Smooth muscle cell (in vitro differentiated cells): ENCODE results near the gene REM2. TPM values are rescaled to one million over a fixed set of nuclear protein-coding genes. Genes with fewer than 3 reads are reported as not detected.
"Not testable (repeated sequence)": the region's sequence is repeated elsewhere in the genome, so short reads cannot be mapped to it uniquely, and the experiment has no call there.

Source experiments
- DNase-seq: peaks from one replicate; lab custom pipeline; 2025; ENCODE audit not compliant: unreplicated experiment; lab: John Stamatoyannopoulos, UW
- H2AFZ ChIP-seq: fragments of 200-600 bp; sonication (generic); 2 replicates; pipeline ENCODE4 v1.6.0; 2016; ENCODE audit warnings: antibody characterized with exemption, low read depth, mild to moderate bottlenecking
- H3F3A ChIP-seq: fragments of 200-600 bp; sonication (generic); 2 replicates; pipeline ENCODE4 v1.6.0; 2017; ENCODE audit warnings: antibody characterized with exemption, low read depth
- H3K27ac ChIP-seq: fragments of 200-600 bp; sonication (generic); 2 replicates; pipeline ENCODE4 v1.5.1; 2016; ENCODE audit warnings: low read depth, mild to moderate bottlenecking
- H3K27me3 ChIP-seq: fragments of 200-600 bp; sonication (generic); 2 replicates; pipeline ENCODE4 v1.6.1; 2016; ENCODE audit warnings: low read depth, mild to moderate bottlenecking
- H3K36me3 ChIP-seq: fragments of 200-600 bp; sonication (generic); 2 replicates; pipeline ENCODE4 v1.5.1; 2016; ENCODE audit warnings: low read depth
- H3K4me1 ChIP-seq: fragments of 200-600 bp; sonication (generic); 2 replicates; pipeline ENCODE4 v1.5.1; 2016; ENCODE audit warnings: low read depth
- H3K4me2 ChIP-seq: fragments of 200-600 bp; sonication (generic); 2 replicates; pipeline ENCODE4 v1.6.0; 2016; ENCODE audit warnings: mild to moderate bottlenecking
- H3K4me3 ChIP-seq: fragments of 200-600 bp; sonication (generic); 2 replicates; pipeline ENCODE4 v1.5.1; 2016; ENCODE audit warnings: mild to moderate bottlenecking
- H3K79me2 ChIP-seq: fragments of 200-600 bp; sonication (generic); 2 replicates; pipeline ENCODE4 v1.6.0; 2016; ENCODE audit warnings: low read depth, mild to moderate bottlenecking
- H3K9ac ChIP-seq: fragments of 200-600 bp; sonication (generic); 2 replicates; pipeline ENCODE4 v1.6.0; 2016; ENCODE audit warnings: low read depth
- H3K9me3 ChIP-seq: fragments of 200-600 bp; sonication (generic); replicated peaks from 2 replicates; pipeline ENCODE4 v1.5.1; 2016; ENCODE audit warnings: low read depth
- H4K20me1 ChIP-seq: fragments of 200-600 bp; sonication (generic); 2 replicates; pipeline ENCODE4 v1.6.0; 2016; ENCODE audit warnings: low read depth
- CTCF ChIP-seq: fragments of 200-600 bp; sonication (generic); IDR thresholded peaks from 2 replicates; pipeline ENCODE4 v1.5.1; 2017; ENCODE audit warnings: borderline replicate concordance, mild to moderate bottlenecking, antibody characterized with exemption; ENCODE audit not compliant: insufficient read depth, poor library complexity, severe bottlenecking
- WGBS: methylation state at CpG from one replicate; pipeline ENCODE4 v1.1.7; 2016; ENCODE audit warnings: low lambda C conversion rate; 5-methylcytosine and 5-hydroxymethylcytosine counted together
- polyA plus RNA-seq: library from polyadenylated mRNA; unstranded; fragments of >200 nt; fragmentation: Nextera tagmentation; extraction: Ambion mirVana; gene quantifications from 2 replicates; pipeline ENCODE4 v1.2.1, GENCODE V29; 2016
- total RNA-seq: library from RNA; depleted of rRNA; stranded (reverse); fragments of >200 nt; gene quantifications from 2 replicates; pipeline ENCODE4 v1.2.3, GENCODE V29; 2014

Gene REM2
- total and polyA plus RNA-seq, 2 experiments from 2014 or later: 1.6 to 2.6 TPM

- H3K36me3 ChIP-seq: peaks cover 16% of the 10 kb centered on the region
Observed at GRCh38 chr14:22907429-22907828, 24.4 kb downstream of the REM2 start.

GRCh38 chr14:22908601-22909000, 25.6 kb downstream of the REM2 start:
- H3K27me3 ChIP-seq: no peaks in the 10 kb centered on the region
- no peak overlapping the region for H3K4me2 ChIP-seq
- H3K9ac ChIP-seq: no peak overlapping the region
- peaks cover 42% of the 10 kb centered on the region for H3K79me2 ChIP-seq
- H3K9me3 ChIP-seq: no peaks in the 10 kb centered on the region
- 89% methylated on average over 8 of the region's 8 CpGs for WGBS
- H3K4me1 ChIP-seq: no peaks in the 10 kb centered on the region
- H4K20me1 ChIP-seq: peaks cover 3% of the 10 kb centered on the region
- no peak for DNase-seq
- H3F3A ChIP-seq: peaks cover 3% of the 10 kb centered on the region
- no peak overlapping the region for H3K27ac ChIP-seq
- TF ChIP-seq CTCF: no peak
- H2AFZ ChIP-seq: no peak overlapping the region
- peaks cover 16% of the 10 kb centered on the region for H3K36me3 ChIP-seq
- H3K4me3 ChIP-seq: no peak overlapping the region

More at GRCh38 chr14:22907429-22907828, 24.4 kb downstream of the REM2 start:
- no peak overlapping the region for H3K9ac ChIP-seq
- H4K20me1 ChIP-seq: peaks cover 3% of the 10 kb centered on the region
- no peak overlapping the region for H3K27ac ChIP-seq
- TF ChIP-seq CTCF: no peak
- no peak overlapping the region for H3K4me2 ChIP-seq
- no peak for DNase-seq
- no peaks in the 10 kb centered on the region for H3K4me1 ChIP-seq
- no peak overlapping the region for H3K4me3 ChIP-seq
- no peaks in the 10 kb centered on the region for H3K9me3 ChIP-seq
- peaks cover 3% of the 10 kb centered on the region for H3F3A ChIP-seq
- no peaks in the 10 kb centered on the region for H3K27me3 ChIP-seq
- WGBS: 98% methylated on average over 3 of the region's 3 CpGs
- H3K79me2 ChIP-seq: peaks cover 31% of the 10 kb centered on the region
- H2AFZ ChIP-seq: no peak overlapping the region

DNA sequence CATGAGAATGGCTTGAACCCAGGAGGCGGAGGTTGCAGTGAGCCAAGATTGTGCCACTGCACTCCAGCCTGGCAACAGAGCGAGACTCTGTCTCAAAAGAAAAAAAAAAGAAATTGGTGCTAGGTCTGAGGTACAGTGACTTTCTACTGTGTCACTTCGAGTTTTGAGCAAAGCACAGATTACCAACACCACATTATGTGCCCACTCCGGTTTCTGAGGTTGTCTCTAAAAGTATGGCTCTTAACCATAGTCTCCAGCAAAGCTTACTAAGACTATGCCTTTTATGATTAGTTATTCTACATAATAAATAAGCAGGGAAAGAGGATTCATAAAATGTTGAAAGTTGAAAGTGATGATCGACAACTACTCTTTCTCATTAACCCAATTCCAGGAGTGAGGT, 27.9 kb downstream of the REM2 start:
- no peak for DNase-seq
- no peak for TF ChIP-seq CTCF
- no peaks in the 10 kb centered on the region for H3F3A ChIP-seq
- no peak overlapping the region for H3K9ac ChIP-seq
- H3K36me3 ChIP-seq: peaks cover 10% of the 10 kb centered on the region
- H3K4me2 ChIP-seq: no peak overlapping the region
- H3K4me3 ChIP-seq: no peak overlapping the region
- 96% methylated on average over 5 of the region's 5 CpGs for WGBS
- no peaks in the 10 kb centered on the region for H3K27me3 ChIP-seq
- H3K4me1 ChIP-seq: no peaks in the 10 kb centered on the region
- H2AFZ ChIP-seq: no peak overlapping the region
- no peak overlapping the region for H3K27ac ChIP-seq
- peaks cover 64% of the 10 kb centered on the region for H3K79me2 ChIP-seq
- no peaks in the 10 kb centered on the region for H3K9me3 ChIP-seq
- H4K20me1 ChIP-seq: peaks cover 3% of the 10 kb centered on the region

GRCh38 chr14:22914836-22915235, 31.8 kb downstream of the REM2 start:
- DNase-seq, H3K36me3 ChIP-seq, H3K9me3 ChIP-seq, H2AFZ ChIP-seq, H3K27ac ChIP-seq, H3K4me3 ChIP-seq, H3K4me2 ChIP-seq, H3F3A ChIP-seq, H3K9ac ChIP-seq, H3K27me3 ChIP-seq, H4K20me1 ChIP-seq: not testable (repeated sequence)
- Histone ChIP-seq H3K79me2 (peaks cover 80% of the 10 kb centered on the region), H3K4me1 (peaks cover 13% of the 10 kb centered on the region)
- WGBS: 100% methylated on average over 4 of the region's 4 CpGs
